ENCODE measurements around the gene WIF1.

Gene WIF1

DNA sequence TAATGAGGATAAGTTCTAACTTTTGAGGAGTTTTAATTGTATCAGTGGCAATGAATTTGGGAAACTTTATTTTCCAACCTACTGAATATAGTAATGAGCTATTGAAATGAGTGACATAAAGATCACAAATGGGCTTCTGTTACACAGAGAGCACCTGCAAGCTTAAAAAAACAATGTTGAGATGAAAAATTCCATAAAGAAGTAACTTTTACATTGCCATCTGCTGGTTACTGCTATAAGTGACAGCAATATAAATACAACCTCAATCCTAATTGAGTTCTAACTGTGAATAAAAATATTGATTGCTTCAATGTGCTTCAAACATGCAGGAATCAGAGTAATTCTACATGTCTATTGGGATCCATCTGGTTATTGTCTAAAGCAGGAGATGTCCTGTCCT lies 14.2 kb downstream of the WIF1 start:
- H3K79me2 ChIP-seq (ENCODE audit: control insufficient read depth, low read length): no peaks in the 10 kb centered on the region
- no peaks in the 10 kb centered on the region for H3K36me3 ChIP-seq (ENCODE audit: control insufficient read depth, low read length)
- H3K27me3 ChIP-seq (ENCODE audit: control insufficient read depth, low read length): peaks cover 3% of the 10 kb centered on the region; the same call in 1 of the 2 replicates
- H3F3A ChIP-seq (ENCODE audit: control insufficient read depth, insufficient read depth): no peaks in the 10 kb centered on the region
- no peak overlapping the region for H3K4me3 ChIP-seq (ENCODE audit: low read length)
- no peaks in the 10 kb centered on the region for H3K4me1 ChIP-seq (ENCODE audit: control insufficient read depth, low read length)
- no peak overlapping the region for H3K27ac ChIP-seq (ENCODE audit: low read depth, low read length)
- TF ChIP-seq EZH2phosphoT487 (IDR thresholded peaks at IDR 0.05; ENCODE audit: borderline replicate concordance, low read length) (no peak), CTCF (IDR thresholded peaks at IDR 0.05; ENCODE audit: low read depth, low read length, poor library complexity, severe bottlenecking) (peak; percentile 47)
- no peaks in the 10 kb centered on the region for H3K9me2 ChIP-seq (replicated peaks; ENCODE audit: control insufficient read depth, low read length)
- no peak overlapping the region for H3K4me2 ChIP-seq (ENCODE audit: low read length)
- H3K9me3 ChIP-seq (ENCODE audit: control insufficient read depth, insufficient read depth, low read length): no peaks in the 10 kb centered on the region
- H4K20me1 ChIP-seq (ENCODE audit: control insufficient read depth, insufficient read depth, low read depth, low read length): no peaks in the 10 kb centered on the region

DNA sequence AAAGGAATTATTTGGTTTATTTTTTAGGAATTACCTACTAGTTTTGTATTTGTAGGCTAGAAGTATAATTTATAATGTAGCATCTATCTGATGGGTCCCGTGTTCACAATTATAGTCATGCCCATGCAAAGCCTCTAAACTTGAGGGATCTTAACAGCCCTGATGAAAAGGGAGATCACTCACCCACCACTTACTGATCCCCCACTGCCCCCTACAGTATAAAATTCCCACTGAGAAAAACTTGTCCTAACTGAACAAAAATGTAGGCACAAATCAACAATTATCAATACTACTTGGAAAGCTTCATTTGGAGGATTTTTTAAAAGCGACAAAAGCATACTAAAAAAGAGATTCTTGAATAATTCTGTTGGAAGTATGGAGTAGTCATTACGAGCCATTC lies 21.0 kb downstream of the WIF1 start:
- Histone ChIP-seq H3K36me3 (ENCODE audit: control insufficient read depth, low read length) (no peaks in the 10 kb centered on the region), H3K79me2 (ENCODE audit: control insufficient read depth, low read length) (no peaks in the 10 kb centered on the region), H3K4me2 (ENCODE audit: low read length) (no peak overlapping the region), H3K4me1 (ENCODE audit: control insufficient read depth, low read length) (no peaks in the 10 kb centered on the region), H3K27me3 (ENCODE audit: control insufficient read depth, low read length) (peaks cover 11% of the 10 kb centered on the region; the same call in 1 of the 2 replicates), H3F3A (ENCODE audit: control insufficient read depth, insufficient read depth) (no peaks in the 10 kb centered on the region), H3K27ac (ENCODE audit: low read depth, low read length) (no peak overlapping the region), H3K9me2 (replicated peaks; ENCODE audit: control insufficient read depth, low read length) (no peaks in the 10 kb centered on the region), H4K20me1 (ENCODE audit: control insufficient read depth, insufficient read depth, low read depth, low read length) (no peaks in the 10 kb centered on the region), H3K9me3 (ENCODE audit: control insufficient read depth, insufficient read depth, low read length) (no peaks in the 10 kb centered on the region), H3K4me3 (ENCODE audit: low read length) (no peak overlapping the region)
- TF ChIP-seq EZH2phosphoT487 (IDR thresholded peaks at IDR 0.05; ENCODE audit: borderline replicate concordance, low read length) (no peak), CTCF (IDR thresholded peaks at IDR 0.05; ENCODE audit: low read depth, low read length, poor library complexity, severe bottlenecking) (no peak)

DNA sequence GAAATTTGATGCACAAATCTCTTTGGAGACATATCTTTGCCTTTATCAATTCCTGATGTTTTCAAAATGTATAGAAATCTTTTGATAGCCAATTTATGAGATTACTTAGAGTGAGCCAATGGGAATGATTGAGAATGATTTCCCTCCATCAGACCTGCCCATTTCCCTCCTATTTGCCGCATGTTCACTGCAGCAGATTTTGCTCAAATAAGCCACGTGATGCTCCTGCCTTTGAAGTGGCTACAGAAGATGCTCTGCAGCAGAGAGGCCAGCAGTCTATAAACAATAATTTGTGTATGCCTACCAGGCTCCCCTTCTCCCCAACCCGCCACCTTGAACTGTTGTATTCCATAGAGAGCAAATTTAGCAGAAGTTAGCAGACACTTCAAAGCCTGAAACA lies 21.9 kb downstream of the WIF1 start:
- no peak overlapping the region for H3K27ac ChIP-seq (ENCODE audit: low read depth, low read length)
- H3K27me3 ChIP-seq (ENCODE audit: control insufficient read depth, low read length): peaks cover 11% of the 10 kb centered on the region; the same call in 1 of the 2 replicates
- no peaks in the 10 kb centered on the region for H3K9me2 ChIP-seq (replicated peaks; ENCODE audit: control insufficient read depth, low read length)
- no peak overlapping the region for H3K4me2 ChIP-seq (ENCODE audit: low read length)
- no peaks in the 10 kb centered on the region for H3F3A ChIP-seq (ENCODE audit: control insufficient read depth, insufficient read depth)
- no peak for TF ChIP-seq CTCF (IDR thresholded peaks at IDR 0.05; ENCODE audit: low read depth, low read length, poor library complexity, severe bottlenecking)
- no peak for TF ChIP-seq EZH2phosphoT487 (IDR thresholded peaks at IDR 0.05; ENCODE audit: borderline replicate concordance, low read length)
- H3K4me3 ChIP-seq (ENCODE audit: low read length): no peak overlapping the region
- H3K79me2 ChIP-seq (ENCODE audit: control insufficient read depth, low read length): no peaks in the 10 kb centered on the region
- no peaks in the 10 kb centered on the region for H4K20me1 ChIP-seq (ENCODE audit: control insufficient read depth, insufficient read depth, low read depth, low read length)
- H3K36me3 ChIP-seq (ENCODE audit: control insufficient read depth, low read length): no peaks in the 10 kb centered on the region
- H3K4me1 ChIP-seq (ENCODE audit: control insufficient read depth, low read length): no peaks in the 10 kb centered on the region
- no peaks in the 10 kb centered on the region for H3K9me3 ChIP-seq (ENCODE audit: control insufficient read depth, insufficient read depth, low read length)

Measured in DOHH2 (cell line).